K562 (cell line): Measurements from ENCODE around the gene SPATA19.

Experiments used
- CREB1 ChIP-seq, 2 experiments: sonication (generic) in 1 of 2; formaldehyde crosslinking in 1 of 2; IDR thresholded peaks; 2 replicates each; pipeline versions ENCODE4 v1.6.1 to v1.8.0; 2012 to 2022; ENCODE audit warnings: inconsistent platforms in 1 of 2, mild to moderate bottlenecking in 1 of 2, missing genetic modification reagents in 1 of 2, moderate library complexity in 1 of 2
- EP300 ChIP-seq: IDR thresholded peaks from 2 replicates; pipeline ENCODE4 v1.6.1; 2012; ENCODE audit warnings: low read length, improper control_type of control experiment
- EZH2 ChIP-seq: IDR thresholded peaks from 2 replicates; pipeline ENCODE4 v1.6.1; 2012; ENCODE audit warnings: low read depth, mild to moderate bottlenecking, inconsistent platforms, low read length, borderline replicate concordance
- IRF1 ChIP-seq: sonication (generic); formaldehyde crosslinking; IDR thresholded peaks from 2 replicates; pipeline ENCODE4 v1.8.0; 2022; ENCODE audit warnings: missing genetic modification reagents, mild to moderate bottlenecking, borderline replicate concordance
- MYC ChIP-seq, 2 experiments: fragments of 250-450 bp in 1 of 2; sonication (Bioruptor Pico) in 1 of 2; IDR thresholded peaks; 2 replicates each; pipeline versions ENCODE4 v1.5.1 to v1.6.1; 2012 to 2021; ENCODE audit warnings: low read depth in 2 of 2, borderline replicate concordance in 1 of 2, improper control_type of control experiment in 1 of 2, low read length in 1 of 2, mild to moderate bottlenecking in 1 of 2, moderate library complexity in 1 of 2
- NFIC ChIP-seq: fragments of 450-650 bp; IDR thresholded peaks from 2 replicates; pipeline ENCODE4 v1.6.1; 2017; ENCODE audit warnings: mild to moderate bottlenecking, inconsistent platforms
- POLR2AphosphoS5 ChIP-seq: IDR thresholded peaks from 2 replicates; pipeline ENCODE4 v1.6.1; 2011; ENCODE audit warnings: mild to moderate bottlenecking, low read depth, low read length, moderate library complexity; ENCODE audit not compliant: control insufficient read depth, insufficient read depth
- RFX5 ChIP-seq: IDR thresholded peaks from 2 replicates; pipeline ENCODE4 v1.6.1; 2011; ENCODE audit warnings: low read depth, mild to moderate bottlenecking, improper control_type of control experiment, low read length
- SIN3A ChIP-seq, 2 experiments: fragments of 150-350 bp in 1 of 2; IDR thresholded peaks; 2 replicates each; pipeline ENCODE4 v1.6.1; 2011 to 2016; ENCODE audit warnings: borderline replicate concordance in 2 of 2, low read depth in 2 of 2, low read length in 2 of 2, mild to moderate bottlenecking in 2 of 2, moderate library complexity in 2 of 2; ENCODE audit not compliant: control insufficient read depth in 1 of 2
- TFE3 ChIP-seq: fragments of 450-650 bp; formaldehyde crosslinking; IDR thresholded peaks from 2 replicates; pipeline ENCODE4 v1.4.0; 2020; ENCODE audit warnings: mild to moderate bottlenecking, mixed read lengths
- TOE1 ChIP-seq, 2 experiments: fragments of 450-650 bp in 1 of 2; sonication (generic) in 1 of 2; formaldehyde crosslinking in 1 of 2; IDR thresholded peaks; 2 replicates each; pipeline versions ENCODE4 v1.7.1 to v1.8.0; 2016 to 2022; ENCODE audit warnings: borderline replicate concordance in 2 of 2, mild to moderate bottlenecking in 2 of 2, antibody characterized with exemption in 1 of 2, inconsistent platforms in 1 of 2, low read depth in 1 of 2, missing genetic modification reagents in 1 of 2, moderate library complexity in 1 of 2

- TF ChIP-seq TOE1 (IDR thresholded peaks at IDR 0.05; ENCODE audit: borderline replicate concordance): no peak
- no peak for TF ChIP-seq TOE1 (CRISPR knock-in tag; IDR thresholded peaks at IDR 0.05; ENCODE audit: borderline replicate concordance, low read depth)
- no peak for TF ChIP-seq RFX5
- no peak for TF ChIP-seq SIN3A (IDR thresholded peaks at IDR 0.05; ENCODE audit: borderline replicate concordance in 2 of 2, control insufficient read depth in 1 of 2, low read depth in 2 of 2, low read length in 2 of 2)
- no peak for TF ChIP-seq POLR2AphosphoS5
- no peak for TF ChIP-seq EZH2
- TF ChIP-seq TFE3 (CRISPR knock-in tag): no peak
- no peak for TF ChIP-seq CREB1 (IDR thresholded peaks at IDR 0.05)
- no peak for TF ChIP-seq CREB1 (CRISPR knock-in tag; IDR thresholded peaks at IDR 0.05)
- no peak for TF ChIP-seq EP300
- no peak for TF ChIP-seq MYC (IDR thresholded peaks at IDR 0.05; ENCODE audit: low read depth, low read length)
- no peak for TF ChIP-seq MYC (CRISPR knock-in tag; IDR thresholded peaks at IDR 0.05; ENCODE audit: borderline replicate concordance, low read depth)
- no peak for TF ChIP-seq IRF1 (CRISPR knock-in tag)
- no peak for TF ChIP-seq NFIC
These were observed 20.2 kb upstream of the SPATA19 start for GRCh38 chr11:133865466-133865865.
